ENCODE data around the gene ECI2. TPM values are rescaled to one million over a fixed set of nuclear protein-coding genes. Genes with fewer than 3 reads are reported as not detected.
"Not testable (repeated sequence)": the region's sequence is repeated elsewhere in the genome, so short reads cannot be mapped to it uniquely, and the experiment has no call there.

ECI2 gene
- total and polyA plus RNA-seq, 2 of the 13 experiments (the other 11 are each of a cell fraction or from before 2014, with no cell fraction given): 78.5 to 228 TPM

GRCh38 chr6:4091941-4092340, 43.4 kb downstream of the ECI2 start:
- no peaks in the 10 kb centered on the region for H3K27me3 ChIP-seq (ENCODE audit: control insufficient read depth in 1 of 2, insufficient read depth in 2 of 2, low read length in 2 of 2)
- ATAC-seq (peak; percentile 44; the same call in 2 of the 3 replicates), FAIRE-seq (no peak), DNase-seq (ENCODE audit: low spot score) (no peak)
- intact Hi-C loops (cut with micrococcal nuclease; ENCODE audit: unreplicated experiment): no loop called here
- H3K4me1 ChIP-seq (ENCODE audit: insufficient read depth, low read length): peaks cover 29% of the 10 kb centered on the region
- no peak for TF ChIP-seq RXRA (CRISPR knock-in tag; IDR thresholded peaks at IDR 0.05)
- no peak for TF ChIP-seq TMF1 (CRISPR knock-in tag; IDR thresholded peaks at IDR 0.05; ENCODE audit: low read depth)
- TF ChIP-seq KLF9 (CRISPR knock-in tag; IDR thresholded peaks at IDR 0.05; ENCODE audit: low read depth): no peak
- H3K27ac ChIP-seq (ENCODE audit: extremely low read length, insufficient read depth, low read length): no peak overlapping the region
- H3K4me3 ChIP-seq (replicated peaks in 1 of 3; ENCODE audit: insufficient read depth in 1 of 3, low read depth in 2 of 3, low read length in 3 of 3): no peak overlapping the region
- no peak overlapping the region for H3K4me2 ChIP-seq (ENCODE audit: low read depth, low read length)
- H3K9ac ChIP-seq (ENCODE audit: insufficient read depth, low read depth, low read length): no peak overlapping the region
- H3K36me3 ChIP-seq (replicated peaks in 1 of 2; ENCODE audit: control insufficient read depth in 1 of 2, insufficient read depth in 2 of 2, low read length in 2 of 2): no peaks in the 10 kb centered on the region
- ChIA-PET CTCF (ENCODE audit: low intra/inter-chr PET ratio, low total read pairs) (no interaction called here), POLR2A (no interaction called here)
- H2AFZ ChIP-seq (ENCODE audit: low read length): no peak overlapping the region
- no peaks in the 10 kb centered on the region for H3K9me3 ChIP-seq (ENCODE audit: low read length)
- 53% methylated on average over 7 of the region's 7 CpGs for WGBS (ENCODE audit: low lambda C conversion rate)
- H3K79me2 ChIP-seq (ENCODE audit: insufficient read depth, low read length): no peaks in the 10 kb centered on the region
- in situ Hi-C loops (cut with HindIII; ENCODE audit: extremely low pct_ligation_motif_present, low pct_unique_long_range_greater_than_20kb): no loop called here
- no peaks in the 10 kb centered on the region for H4K20me1 ChIP-seq (ENCODE audit: insufficient read depth, low read length)
- BruUV-seq (replicated peaks): no TSS peak

GRCh38 chr6:4090043-4090442, 45.3 kb downstream of the ECI2 start:
- POLR2A ChIA-PET; H3K9me3 ChIP-seq (ENCODE audit: low read length); H3K4me2 ChIP-seq (ENCODE audit: low read depth, low read length); H4K20me1 ChIP-seq (ENCODE audit: insufficient read depth, low read length); H2AFZ ChIP-seq (ENCODE audit: low read length); CTCF ChIA-PET (ENCODE audit: low intra/inter-chr PET ratio, low total read pairs); DNase-seq (ENCODE audit: low spot score); H3K79me2 ChIP-seq (ENCODE audit: insufficient read depth, low read length); H3K4me3 ChIP-seq (replicated peaks in 1 of 3; ENCODE audit: insufficient read depth in 1 of 3, low read depth in 2 of 3, low read length in 3 of 3); ATAC-seq; H3K27me3 ChIP-seq (ENCODE audit: control insufficient read depth in 1 of 2, insufficient read depth in 2 of 2, low read length in 2 of 2); FAIRE-seq; in situ Hi-C loops (cut with HindIII; ENCODE audit: extremely low pct_ligation_motif_present, low pct_unique_long_range_greater_than_20kb); H3K36me3 ChIP-seq (replicated peaks in 1 of 2; ENCODE audit: control insufficient read depth in 1 of 2, insufficient read depth in 2 of 2, low read length in 2 of 2); BruUV-seq (replicated peaks); H3K9ac ChIP-seq (ENCODE audit: insufficient read depth, low read depth, low read length); H3K27ac ChIP-seq (ENCODE audit: extremely low read length, insufficient read depth, low read length): not testable (repeated sequence)
- TF ChIP-seq ZNF687 (CRISPR knock-in tag; IDR thresholded peaks at IDR 0.05) (peak; percentile 14; the same call in 1 of the 2 replicates), ZNF552 (CRISPR knock-in tag; IDR thresholded peaks at IDR 0.05; ENCODE audit: borderline replicate concordance) (peak; percentile 42; the same call in 1 of the 2 replicates), HNRNPL (IDR thresholded peaks at IDR 0.05; ENCODE audit: low read depth, low read length) (0 out of 2 replicates have a peak, but pooled peaks have one; percentile 23)
- peaks cover 29% of the 10 kb centered on the region for H3K4me1 ChIP-seq (ENCODE audit: insufficient read depth, low read length)
- 93% methylated on average over 8 of the region's 26 CpGs for WGBS (ENCODE audit: low lambda C conversion rate)
- intact Hi-C loops (cut with micrococcal nuclease; ENCODE audit: unreplicated experiment): loop anchor here (1.0 kb wide), 1 partner anchor 14 kb away; no protein-coding TSS in a partner anchor

All from HepG2 (cell line).